Activated T-helper 1 cell treated with anti-CD3 and anti-CD28 coated beads, Interleukin-2, amount 50 U/mL, for 16 hours (primary cell): ENCODE data around the gene GPR42.

Experiments used
- DNase-seq, 2 donors: peaks; one replicate each; pipeline ENCODE4 v3.0.0-alpha.2; 2020; ENCODE audit warnings: low read depth in 1 of 2, low spot score in 1 of 2

GPR42 gene

GRCh38 chr19:35417713-35418534 lies 47.1 kb downstream of the GPR42 start:
- no peak for DNase-seq

GRCh38 chr19:35419046-35419445 lies 48.2 kb downstream of the GPR42 start:
- no peak for DNase-seq

GRCh38 chr19:35419805-35420204 lies 48.9 kb downstream of the GPR42 start:
- DNase-seq, result no peak

- no peak for DNase-seq
These were observed 50.5 kb downstream of the GPR42 start for GRCh38 chr19:35421362-35421761.
